Measurements from ENCODE around the gene CELSR2. TPM values are rescaled to one million over a fixed set of nuclear protein-coding genes. Genes with fewer than 3 reads are reported as not detected.

Gene CELSR2
- total and polyA plus RNA-seq, 4 donors, result 13.4 to 77.3 (median 53.4) TPM

GRCh38 chr1:109269981-109270622 is 20.8 kb downstream of the CELSR2 start:
- Histone ChIP-seq H3K36me3 (ENCODE audit: control insufficient read depth, insufficient read depth, low read length) (peaks cover 99% of the 10 kb centered on the region), H3K9me3 (ENCODE audit: control insufficient read depth, insufficient read depth, low read length) (no peaks in the 10 kb centered on the region), H3K4me1 (ENCODE audit: control insufficient read depth, insufficient read depth, low read length) (peaks cover 9% of the 10 kb centered on the region), H3K4me3 (ENCODE audit: low read depth, low read length) (no peak overlapping the region), H3K27ac (ENCODE audit: low read depth, low read length) (no peak overlapping the region), H3K27me3 (ENCODE audit: control insufficient read depth, insufficient read depth, low read length) (no peaks in the 10 kb centered on the region)
- 93% methylated on average over 17 of the region's 17 CpGs for WGBS (ENCODE audit: insufficient coverage)
- no peak for DNase-seq (ENCODE audit: low read depth in 4 of 6, low spot score in 6 of 6)

GRCh38 chr1:109270623-109271317 is 21.4 kb downstream of the CELSR2 start:
- Histone ChIP-seq H3K4me3 (ENCODE audit: low read depth, low read length) (no peak overlapping the region), H3K9me3 (ENCODE audit: control insufficient read depth, insufficient read depth, low read length) (no peaks in the 10 kb centered on the region), H3K36me3 (ENCODE audit: control insufficient read depth, insufficient read depth, low read length) (peaks cover 96% of the 10 kb centered on the region), H3K27me3 (ENCODE audit: control insufficient read depth, insufficient read depth, low read length) (no peaks in the 10 kb centered on the region), H3K4me1 (ENCODE audit: control insufficient read depth, insufficient read depth, low read length) (peaks cover 15% of the 10 kb centered on the region), H3K27ac (ENCODE audit: low read depth, low read length) (no peak overlapping the region)
- DNase-seq (ENCODE audit: low read depth in 4 of 6, low spot score in 6 of 6), result no peak
- 98% methylated on average over 20 of the region's 20 CpGs for WGBS (ENCODE audit: insufficient coverage)

- Histone ChIP-seq H3K27me3 (ENCODE audit: control insufficient read depth, insufficient read depth, low read length) (no peaks in the 10 kb centered on the region), H3K4me3 (ENCODE audit: low read depth, low read length) (no peak overlapping the region), H3K4me1 (ENCODE audit: control insufficient read depth, insufficient read depth, low read length) (peaks cover 16% of the 10 kb centered on the region), H3K27ac (ENCODE audit: low read depth, low read length) (no peak overlapping the region), H3K36me3 (ENCODE audit: control insufficient read depth, insufficient read depth, low read length) (peaks cover 91% of the 10 kb centered on the region), H3K9me3 (ENCODE audit: control insufficient read depth, insufficient read depth, low read length) (no peaks in the 10 kb centered on the region)
- 80% methylated on average over 1 of the region's 6 CpGs for WGBS (ENCODE audit: insufficient coverage)
- no peak for DNase-seq (ENCODE audit: low read depth in 4 of 6, low spot score in 6 of 6)
Observed at GRCh38 chr1:109271458-109271857, 22.1 kb downstream of the CELSR2 start.

GRCh38 chr1:109272021-109272799 is 22.9 kb downstream of the CELSR2 start:
- no peak for DNase-seq (ENCODE audit: low read depth in 4 of 6, low spot score in 6 of 6)
- peaks cover 18% of the 10 kb centered on the region for H3K4me1 ChIP-seq (ENCODE audit: control insufficient read depth, insufficient read depth, low read length)
- 78% methylated on average over 13 of the region's 13 CpGs for WGBS (ENCODE audit: insufficient coverage)
- H3K27me3 ChIP-seq (ENCODE audit: control insufficient read depth, insufficient read depth, low read length), result no peaks in the 10 kb centered on the region
- H3K36me3 ChIP-seq (ENCODE audit: control insufficient read depth, insufficient read depth, low read length), result peaks cover 85% of the 10 kb centered on the region
- no peak overlapping the region for H3K4me3 ChIP-seq (ENCODE audit: low read depth, low read length)
- H3K27ac ChIP-seq (ENCODE audit: low read depth, low read length), result no peak overlapping the region
- H3K9me3 ChIP-seq (ENCODE audit: control insufficient read depth, insufficient read depth, low read length), result no peaks in the 10 kb centered on the region

- WGBS (ENCODE audit: insufficient coverage), result 86% methylated on average over 14 of the region's 16 CpGs
- H3K4me3 ChIP-seq (ENCODE audit: low read depth, low read length), result no peak overlapping the region
- no peak for DNase-seq (ENCODE audit: low read depth in 4 of 6, low spot score in 6 of 6)
- H3K36me3 ChIP-seq (ENCODE audit: control insufficient read depth, insufficient read depth, low read length), result peaks cover 77% of the 10 kb centered on the region
- peaks cover 26% of the 10 kb centered on the region for H3K4me1 ChIP-seq (ENCODE audit: control insufficient read depth, insufficient read depth, low read length)
- H3K9me3 ChIP-seq (ENCODE audit: control insufficient read depth, insufficient read depth, low read length), result no peaks in the 10 kb centered on the region
- no peak overlapping the region for H3K27ac ChIP-seq (ENCODE audit: low read depth, low read length)
- H3K27me3 ChIP-seq (ENCODE audit: control insufficient read depth, insufficient read depth, low read length), result no peaks in the 10 kb centered on the region
Observed at GRCh38 chr1:109272831-109273547, 23.6 kb downstream of the CELSR2 start.

- no peak for DNase-seq (ENCODE audit: low read depth in 4 of 6, low spot score in 6 of 6)
- Histone ChIP-seq H3K36me3 (ENCODE audit: control insufficient read depth, insufficient read depth, low read length) (peaks cover 70% of the 10 kb centered on the region), H3K9me3 (ENCODE audit: control insufficient read depth, insufficient read depth, low read length) (no peaks in the 10 kb centered on the region), H3K4me1 (ENCODE audit: control insufficient read depth, insufficient read depth, low read length) (peaks cover 26% of the 10 kb centered on the region), H3K27me3 (ENCODE audit: control insufficient read depth, insufficient read depth, low read length) (no peaks in the 10 kb centered on the region), H3K27ac (ENCODE audit: low read depth, low read length) (no peak overlapping the region), H3K4me3 (ENCODE audit: low read depth, low read length) (no peak overlapping the region)
- 75% methylated on average over 29 of the region's 30 CpGs for WGBS (ENCODE audit: insufficient coverage)
Observed at GRCh38 chr1:109273570-109274288, 24.4 kb downstream of the CELSR2 start.

- Histone ChIP-seq H3K4me3 (ENCODE audit: low read depth, low read length) (no peak overlapping the region), H3K27me3 (ENCODE audit: control insufficient read depth, insufficient read depth, low read length) (no peaks in the 10 kb centered on the region), H3K4me1 (ENCODE audit: control insufficient read depth, insufficient read depth, low read length) (peaks cover 26% of the 10 kb centered on the region), H3K36me3 (ENCODE audit: control insufficient read depth, insufficient read depth, low read length) (peaks cover 65% of the 10 kb centered on the region), H3K27ac (ENCODE audit: low read depth, low read length) (no peak overlapping the region), H3K9me3 (ENCODE audit: control insufficient read depth, insufficient read depth, low read length) (no peaks in the 10 kb centered on the region)
- WGBS (ENCODE audit: insufficient coverage), result 69% methylated on average over 11 of the region's 24 CpGs
- DNase-seq (ENCODE audit: low read depth in 4 of 6, low spot score in 6 of 6), result no peak
Observed at GRCh38 chr1:109274533-109275476, 25.5 kb downstream of the CELSR2 start.

GRCh38 chr1:109275706-109276345 is 26.5 kb downstream of the CELSR2 start:
- Histone ChIP-seq H3K4me3 (ENCODE audit: low read depth, low read length) (no peak overlapping the region), H3K36me3 (ENCODE audit: control insufficient read depth, insufficient read depth, low read length) (peaks cover 62% of the 10 kb centered on the region), H3K9me3 (ENCODE audit: control insufficient read depth, insufficient read depth, low read length) (no peaks in the 10 kb centered on the region), H3K4me1 (ENCODE audit: control insufficient read depth, insufficient read depth, low read length) (peaks cover 35% of the 10 kb centered on the region), H3K27ac (ENCODE audit: low read depth, low read length) (no peak overlapping the region), H3K27me3 (ENCODE audit: control insufficient read depth, insufficient read depth, low read length) (no peaks in the 10 kb centered on the region)
- DNase-seq (ENCODE audit: low read depth in 4 of 6, low spot score in 6 of 6), result no peak
- WGBS (ENCODE audit: insufficient coverage), result 45% methylated on average over 8 of the region's 9 CpGs

Measured in spinal cord (tissue), 10 donors.